SK-N-SH treated with all-trans-retinoic acid at 6 μM for 48 hours (cell line): ENCODE results near the gene NOM1.

Source experiments
- ATAC-seq: fragments of 200-7000 bp; cut with Tn5 transposase; 3 replicates; pipeline ENCODE4 v1.9.1; 2020; ENCODE audit warnings: mild to moderate bottlenecking, moderate library complexity
- ARNTL ChIP-seq: fragments of 450-650 bp; formaldehyde crosslinking; IDR thresholded peaks from 2 replicates; pipeline ENCODE4 v1.5.0; 2020; ENCODE audit warnings: low read depth, mild to moderate bottlenecking, moderate library complexity, borderline replicate concordance
- BACH2 ChIP-seq: fragments of 250-450 bp; sonication (Bioruptor Pico); IDR thresholded peaks from 2 replicates; pipeline ENCODE4 v1.9.0; 2021; ENCODE audit warnings: mild to moderate bottlenecking, borderline replicate concordance
- CSDC2 ChIP-seq: fragments of 250-450 bp; sonication (Bioruptor Pico); IDR thresholded peaks from 2 replicates; pipeline ENCODE4 v1.5.0; 2020; ENCODE audit warnings: mild to moderate bottlenecking, moderate library complexity
- ESRRG ChIP-seq: fragments of 250-450 bp; sonication (Bioruptor Pico); IDR thresholded peaks from 2 replicates; pipeline ENCODE4 v1.6.1; 2021; ENCODE audit warnings: mild to moderate bottlenecking
- GLIS3 ChIP-seq: fragments of 250-450 bp; sonication (Bioruptor Pico); IDR thresholded peaks from 2 replicates; pipeline ENCODE4 v1.5.0; 2020; ENCODE audit warnings: mild to moderate bottlenecking, moderate library complexity
- ISL1 ChIP-seq: fragments of 250-450 bp; sonication (Bioruptor Pico); IDR thresholded peaks from 2 replicates; pipeline ENCODE4 v2.1.2; 2022; ENCODE audit warnings: mild to moderate bottlenecking, moderate library complexity
- OSR1 ChIP-seq: fragments of 250-450 bp; sonication (Bioruptor Pico); IDR thresholded peaks from 2 replicates; pipeline ENCODE4 v1.8.0; 2022; ENCODE audit warnings: moderate library complexity, mild to moderate bottlenecking, inconsistent platforms
- PPARA ChIP-seq: fragments of 250-450 bp; sonication (Bioruptor Pico); IDR thresholded peaks from 2 replicates; pipeline ENCODE4 v1.5.0; 2020; ENCODE audit warnings: mild to moderate bottlenecking, borderline replicate concordance
- RARB ChIP-seq: fragments of 250-450 bp; sonication (Bioruptor Pico); IDR thresholded peaks from 2 replicates; pipeline ENCODE4 v1.8.0; 2021; ENCODE audit warnings: mild to moderate bottlenecking, moderate library complexity
- SNAI2 ChIP-seq: fragments of 250-450 bp; sonication (Bioruptor Pico); IDR thresholded peaks from 2 replicates; pipeline ENCODE4 v1.5.0; 2020; ENCODE audit warnings: mild to moderate bottlenecking, moderate library complexity
- TCF4 ChIP-seq: fragments of 250-450 bp; sonication (Bioruptor Pico); IDR thresholded peaks from 2 replicates; pipeline ENCODE4 v1.8.0; 2021; ENCODE audit warnings: mild to moderate bottlenecking, moderate library complexity, borderline replicate concordance
- TOX ChIP-seq: fragments of 250-450 bp; sonication (Bioruptor Pico); IDR thresholded peaks from 2 replicates; pipeline ENCODE4 v1.8.0; 2021; ENCODE audit warnings: mild to moderate bottlenecking, moderate library complexity, borderline replicate concordance
- ZFP3 ChIP-seq: fragments of 250-450 bp; sonication (Bioruptor Pico); IDR thresholded peaks from 2 replicates; pipeline ENCODE4 v1.5.0; 2020; ENCODE audit warnings: mild to moderate bottlenecking, moderate library complexity
- ZFP30 ChIP-seq: fragments of 450-650 bp; formaldehyde crosslinking; IDR thresholded peaks from 2 replicates; pipeline ENCODE4 v1.5.0; 2022; ENCODE audit warnings: mild to moderate bottlenecking, moderate library complexity
- ZNF565 ChIP-seq: fragments of 450-650 bp; formaldehyde crosslinking; conservative IDR thresholded peaks from 2 replicates; pipeline ENCODE4 v1.5.0; 2020; ENCODE audit warnings: low read depth, mild to moderate bottlenecking, moderate library complexity
- ZNF70 ChIP-seq: fragments of 450-650 bp; formaldehyde crosslinking; IDR thresholded peaks from 2 replicates; pipeline ENCODE4 v1.5.0; 2020; ENCODE audit warnings: mild to moderate bottlenecking, moderate library complexity
- ZNF8 ChIP-seq: fragments of 450-650 bp; formaldehyde crosslinking; IDR thresholded peaks from 2 replicates; pipeline ENCODE4 v1.5.0; 2020; ENCODE audit warnings: mild to moderate bottlenecking, moderate library complexity
- TF ChIP-seq, protein P1 (sequence below): fragments of 250-450 bp; sonication (Bioruptor Pico); IDR thresholded peaks from 2 replicates; pipeline ENCODE4 v1.5.0; 2020; ENCODE audit warnings: mild to moderate bottlenecking, moderate library complexity
- TF ChIP-seq, protein P2 (sequence below): fragments of 250-450 bp; sonication (Bioruptor Pico); IDR thresholded peaks from 2 replicates; pipeline ENCODE4 v1.5.1; 2021; ENCODE audit warnings: mild to moderate bottlenecking, moderate library complexity
- TF ChIP-seq, protein P3 (sequence below): fragments of 250-450 bp; sonication (Bioruptor Pico); IDR thresholded peaks from 2 replicates; pipeline ENCODE4 v1.8.0; 2021; ENCODE audit warnings: low read depth, mild to moderate bottlenecking, moderate library complexity, borderline replicate concordance
- TF ChIP-seq, protein P4 (sequence below): fragments of 250-450 bp; sonication (Bioruptor Pico); IDR thresholded peaks from 2 replicates; pipeline ENCODE4 v1.8.0; 2020; ENCODE audit warnings: mild to moderate bottlenecking, moderate library complexity, borderline replicate concordance

The NOM1 gene

DNA sequence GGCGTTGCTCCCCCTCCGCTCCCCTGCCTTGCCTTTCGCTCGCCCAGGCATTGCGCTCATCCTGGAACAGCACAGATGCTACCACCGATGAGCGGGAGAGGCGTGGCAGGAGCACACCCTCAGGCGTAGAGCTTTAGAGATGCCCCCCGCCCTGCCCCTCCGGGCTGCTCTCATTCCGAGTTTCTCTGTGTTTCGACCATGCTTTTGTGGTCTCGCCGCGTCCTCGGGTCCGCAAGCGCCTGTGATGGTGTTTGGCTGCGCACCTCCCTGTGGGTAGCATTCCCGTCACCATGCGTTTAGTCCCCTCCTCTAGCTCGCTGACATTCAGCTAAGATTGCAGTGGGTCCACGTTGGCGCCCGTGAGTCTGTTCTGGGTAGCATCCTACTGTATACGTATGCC, 18.7 kb downstream of the NOM1 start:
- no peak for ATAC-seq
- TF ChIP-seq ZFP3 (CRISPR knock-in tag) (no peak), TOX (CRISPR knock-in tag) (no peak), ESRRG (CRISPR knock-in tag) (no peak), TCF4 (CRISPR knock-in tag) (no peak), ZNF70 (CRISPR knock-in tag) (no peak), BACH2 (CRISPR knock-in tag) (no peak), ARNTL (CRISPR knock-in tag) (no peak), SNAI2 (no peak), GLIS3 (no peak), ZNF8 (CRISPR knock-in tag) (no peak), ZFP30 (CRISPR knock-in tag) (no peak), CSDC2 (CRISPR knock-in tag) (no peak), ISL1 (CRISPR knock-in tag) (no peak), PPARA (no peak), ZNF565 (no peak)
- TF ChIP-seq, protein P1, sequence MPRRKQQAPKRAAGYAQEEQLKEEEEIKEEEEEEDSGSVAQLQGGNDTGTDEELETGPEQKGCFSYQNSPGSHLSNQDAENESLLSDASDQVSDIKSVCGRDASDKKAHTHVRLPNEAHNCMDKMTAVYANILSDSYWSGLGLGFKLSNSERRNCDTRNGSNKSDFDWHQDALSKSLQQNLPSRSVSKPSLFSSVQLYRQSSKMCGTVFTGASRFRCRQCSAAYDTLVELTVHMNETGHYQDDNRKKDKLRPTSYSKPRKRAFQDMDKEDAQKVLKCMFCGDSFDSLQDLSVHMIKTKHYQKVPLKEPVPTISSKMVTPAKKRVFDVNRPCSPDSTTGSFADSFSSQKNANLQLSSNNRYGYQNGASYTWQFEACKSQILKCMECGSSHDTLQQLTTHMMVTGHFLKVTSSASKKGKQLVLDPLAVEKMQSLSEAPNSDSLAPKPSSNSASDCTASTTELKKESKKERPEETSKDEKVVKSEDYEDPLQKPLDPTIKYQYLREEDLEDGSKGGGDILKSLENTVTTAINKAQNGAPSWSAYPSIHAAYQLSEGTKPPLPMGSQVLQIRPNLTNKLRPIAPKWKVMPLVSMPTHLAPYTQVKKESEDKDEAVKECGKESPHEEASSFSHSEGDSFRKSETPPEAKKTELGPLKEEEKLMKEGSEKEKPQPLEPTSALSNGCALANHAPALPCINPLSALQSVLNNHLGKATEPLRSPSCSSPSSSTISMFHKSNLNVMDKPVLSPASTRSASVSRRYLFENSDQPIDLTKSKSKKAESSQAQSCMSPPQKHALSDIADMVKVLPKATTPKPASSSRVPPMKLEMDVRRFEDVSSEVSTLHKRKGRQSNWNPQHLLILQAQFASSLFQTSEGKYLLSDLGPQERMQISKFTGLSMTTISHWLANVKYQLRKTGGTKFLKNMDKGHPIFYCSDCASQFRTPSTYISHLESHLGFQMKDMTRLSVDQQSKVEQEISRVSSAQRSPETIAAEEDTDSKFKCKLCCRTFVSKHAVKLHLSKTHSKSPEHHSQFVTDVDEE (CRISPR knock-in tag): no peak
- TF ChIP-seq, protein P2, sequence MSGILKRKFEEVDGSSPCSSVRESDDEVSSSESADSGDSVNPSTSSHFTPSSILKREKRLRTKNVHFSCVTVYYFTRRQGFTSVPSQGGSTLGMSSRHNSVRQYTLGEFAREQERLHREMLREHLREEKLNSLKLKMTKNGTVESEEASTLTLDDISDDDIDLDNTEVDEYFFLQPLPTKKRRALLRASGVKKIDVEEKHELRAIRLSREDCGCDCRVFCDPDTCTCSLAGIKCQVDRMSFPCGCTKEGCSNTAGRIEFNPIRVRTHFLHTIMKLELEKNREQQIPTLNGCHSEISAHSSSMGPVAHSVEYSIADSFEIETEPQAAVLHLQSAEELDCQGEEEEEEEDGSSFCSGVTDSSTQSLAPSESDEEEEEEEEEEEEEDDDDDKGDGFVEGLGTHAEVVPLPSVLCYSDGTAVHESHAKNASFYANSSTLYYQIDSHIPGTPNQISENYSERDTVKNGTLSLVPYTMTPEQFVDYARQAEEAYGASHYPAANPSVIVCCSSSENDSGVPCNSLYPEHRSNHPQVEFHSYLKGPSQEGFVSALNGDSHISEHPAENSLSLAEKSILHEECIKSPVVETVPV (CRISPR knock-in tag): no peak

DNA sequence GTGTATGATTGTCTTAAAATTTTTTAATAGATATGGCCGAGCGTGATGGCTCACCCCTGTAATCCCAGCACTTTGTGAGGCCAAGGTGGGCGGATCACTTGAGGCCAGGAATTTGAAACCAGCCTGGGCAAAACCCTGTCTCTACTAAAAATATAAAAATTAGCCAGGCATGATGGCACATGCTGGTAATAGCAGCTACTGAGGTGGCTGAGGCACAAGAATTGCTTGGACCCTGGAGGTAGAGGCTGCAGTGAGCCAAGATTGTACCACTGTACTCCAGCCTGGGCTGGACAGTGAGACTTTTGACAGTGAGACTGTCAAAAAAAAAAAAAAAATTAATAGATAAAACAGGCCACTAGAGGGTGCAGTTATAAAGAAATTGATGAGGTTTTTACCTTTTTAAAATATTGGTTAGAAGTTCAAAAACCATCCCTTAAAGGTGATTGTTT, 20.5 kb downstream of the NOM1 start:
- TF ChIP-seq ARNTL (CRISPR knock-in tag) (no peak), ESRRG (CRISPR knock-in tag) (no peak), RARB (CRISPR knock-in tag) (no peak), ZFP30 (CRISPR knock-in tag) (no peak), BACH2 (CRISPR knock-in tag) (no peak), SNAI2 (no peak), TOX (CRISPR knock-in tag) (no peak)
- TF ChIP-seq, protein P1 (CRISPR knock-in tag): no peak

DNA sequence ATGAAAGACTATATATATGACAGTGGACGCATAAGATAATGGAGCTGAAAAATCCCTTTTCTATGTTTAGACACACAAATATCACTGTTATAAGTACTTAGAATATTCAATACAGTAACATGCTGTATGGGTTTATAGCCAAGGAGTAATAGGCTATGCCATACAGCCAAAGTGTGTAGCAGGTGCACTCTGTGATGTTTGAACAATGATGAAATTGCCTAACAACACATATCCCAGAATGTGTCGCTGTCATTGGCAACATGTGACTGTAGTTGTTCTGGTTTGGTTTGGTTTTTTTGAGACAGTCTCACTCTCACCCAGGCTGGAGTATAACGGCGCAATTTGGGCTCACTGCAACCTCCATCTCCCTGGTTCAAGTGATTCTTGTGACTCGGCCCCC, 26.1 kb downstream of the NOM1 start:
- TF ChIP-seq ARNTL (CRISPR knock-in tag) (no peak), GLIS3 (no peak), ISL1 (CRISPR knock-in tag) (no peak), ZFP30 (CRISPR knock-in tag) (no peak), TCF4 (CRISPR knock-in tag) (no peak), ESRRG (CRISPR knock-in tag) (no peak), OSR1 (CRISPR knock-in tag) (no peak), RARB (CRISPR knock-in tag) (no peak), CSDC2 (CRISPR knock-in tag) (no peak)
- TF ChIP-seq, protein P1 (CRISPR knock-in tag): no peak
- TF ChIP-seq, protein P3, sequence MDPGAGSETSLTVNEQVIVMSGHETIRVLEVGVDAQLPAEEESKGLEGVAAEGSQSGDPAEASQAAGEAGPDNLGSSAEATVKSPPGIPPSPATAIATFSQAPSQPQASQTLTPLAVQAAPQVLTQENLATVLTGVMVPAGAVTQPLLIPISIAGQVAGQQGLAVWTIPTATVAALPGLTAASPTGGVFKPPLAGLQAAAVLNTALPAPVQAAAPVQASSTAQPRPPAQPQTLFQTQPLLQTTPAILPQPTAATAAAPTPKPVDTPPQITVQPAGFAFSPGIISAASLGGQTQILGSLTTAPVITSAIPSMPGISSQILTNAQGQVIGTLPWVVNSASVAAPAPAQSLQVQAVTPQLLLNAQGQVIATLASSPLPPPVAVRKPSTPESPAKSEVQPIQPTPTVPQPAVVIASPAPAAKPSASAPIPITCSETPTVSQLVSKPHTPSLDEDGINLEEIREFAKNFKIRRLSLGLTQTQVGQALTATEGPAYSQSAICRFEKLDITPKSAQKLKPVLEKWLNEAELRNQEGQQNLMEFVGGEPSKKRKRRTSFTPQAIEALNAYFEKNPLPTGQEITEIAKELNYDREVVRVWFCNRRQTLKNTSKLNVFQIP (CRISPR knock-in tag): no peak
- TF ChIP-seq, protein P2 (CRISPR knock-in tag): no peak
- TF ChIP-seq, protein P4, sequence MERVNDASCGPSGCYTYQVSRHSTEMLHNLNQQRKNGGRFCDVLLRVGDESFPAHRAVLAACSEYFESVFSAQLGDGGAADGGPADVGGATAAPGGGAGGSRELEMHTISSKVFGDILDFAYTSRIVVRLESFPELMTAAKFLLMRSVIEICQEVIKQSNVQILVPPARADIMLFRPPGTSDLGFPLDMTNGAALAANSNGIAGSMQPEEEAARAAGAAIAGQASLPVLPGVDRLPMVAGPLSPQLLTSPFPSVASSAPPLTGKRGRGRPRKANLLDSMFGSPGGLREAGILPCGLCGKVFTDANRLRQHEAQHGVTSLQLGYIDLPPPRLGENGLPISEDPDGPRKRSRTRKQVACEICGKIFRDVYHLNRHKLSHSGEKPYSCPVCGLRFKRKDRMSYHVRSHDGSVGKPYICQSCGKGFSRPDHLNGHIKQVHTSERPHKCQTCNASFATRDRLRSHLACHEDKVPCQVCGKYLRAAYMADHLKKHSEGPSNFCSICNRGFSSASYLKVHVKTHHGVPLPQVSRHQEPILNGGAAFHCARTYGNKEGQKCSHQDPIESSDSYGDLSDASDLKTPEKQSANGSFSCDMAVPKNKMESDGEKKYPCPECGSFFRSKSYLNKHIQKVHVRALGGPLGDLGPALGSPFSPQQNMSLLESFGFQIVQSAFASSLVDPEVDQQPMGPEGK (CRISPR knock-in tag): no peak
- ATAC-seq: no peak

More for the DNA sequence above, 20.5 kb downstream of the NOM1 start:
- ATAC-seq: peak; percentile 75
